Omental fat pad (tissue), 4 donors: ENCODE data around the gene CNKSR3. TPM values are rescaled to one million over a fixed set of nuclear protein-coding genes. Genes with fewer than 3 reads are reported as not detected.

ENCODE experiments used
- ATAC-seq: fragments of 150-250 bp; one replicate; pipeline ENCODE4 v1.9.1; 2016; ENCODE audit warnings: mild to moderate bottlenecking, moderate library complexity; ENCODE audit not compliant: low FRiP score
- DNase-seq: peaks from one replicate; pipeline ENCODE4 v3.0.0-alpha.2; 2019; ENCODE audit warnings: low spot score
- total RNA-seq, 4 donors: library from RNA; depleted of rRNA; stranded (reverse); fragments of >200 nt; gene quantifications; one replicate each; pipeline ENCODE4 v1.1.0, GENCODE V29; 2016
- TF ChIP-seq, protein P1 (sequence below), 3 donors: fragments of 450-650 bp; IDR thresholded peaks; one replicate each; pipeline ENCODE4 v1.5.1; 2016 to 2017; ENCODE audit warnings: antibody characterized with exemption in 3 of 3, mild to moderate bottlenecking in 3 of 3, moderate library complexity in 2 of 3

Gene CNKSR3
- total RNA-seq, 4 donors from 2014 or later = 3.9 to 13.8 (median 5.5) TPM

DNA sequence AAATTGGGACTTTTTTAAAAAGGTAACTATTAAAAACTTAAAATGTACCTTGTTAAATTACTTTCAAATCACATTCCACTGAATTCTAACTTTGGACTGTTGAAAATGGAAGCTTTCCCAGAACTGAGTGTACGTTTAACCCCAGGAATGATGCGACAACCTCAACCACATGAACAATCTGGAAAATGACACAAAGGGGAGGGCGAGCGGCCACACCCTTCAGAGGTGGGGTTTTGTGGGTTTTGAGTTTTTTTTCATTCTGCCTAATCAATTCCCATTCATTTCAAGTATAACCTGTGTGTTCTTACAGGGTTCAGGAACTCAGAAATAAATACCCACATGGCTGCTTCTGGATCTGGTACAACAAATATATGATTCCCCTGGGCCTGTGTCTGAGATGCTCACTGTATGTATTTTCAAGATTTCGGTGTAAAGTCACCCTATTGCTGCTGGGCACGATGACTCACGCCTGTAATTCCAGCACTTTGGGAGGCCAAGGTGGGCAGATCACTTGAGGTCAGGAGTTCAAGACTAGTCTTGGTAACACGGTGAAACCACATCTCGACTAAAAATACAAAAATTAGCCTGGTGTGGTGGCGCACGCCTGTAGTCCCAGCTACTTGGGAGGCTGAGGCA, 21.6 kb downstream of the CNKSR3 start:
- TF ChIP-seq, protein P1, sequence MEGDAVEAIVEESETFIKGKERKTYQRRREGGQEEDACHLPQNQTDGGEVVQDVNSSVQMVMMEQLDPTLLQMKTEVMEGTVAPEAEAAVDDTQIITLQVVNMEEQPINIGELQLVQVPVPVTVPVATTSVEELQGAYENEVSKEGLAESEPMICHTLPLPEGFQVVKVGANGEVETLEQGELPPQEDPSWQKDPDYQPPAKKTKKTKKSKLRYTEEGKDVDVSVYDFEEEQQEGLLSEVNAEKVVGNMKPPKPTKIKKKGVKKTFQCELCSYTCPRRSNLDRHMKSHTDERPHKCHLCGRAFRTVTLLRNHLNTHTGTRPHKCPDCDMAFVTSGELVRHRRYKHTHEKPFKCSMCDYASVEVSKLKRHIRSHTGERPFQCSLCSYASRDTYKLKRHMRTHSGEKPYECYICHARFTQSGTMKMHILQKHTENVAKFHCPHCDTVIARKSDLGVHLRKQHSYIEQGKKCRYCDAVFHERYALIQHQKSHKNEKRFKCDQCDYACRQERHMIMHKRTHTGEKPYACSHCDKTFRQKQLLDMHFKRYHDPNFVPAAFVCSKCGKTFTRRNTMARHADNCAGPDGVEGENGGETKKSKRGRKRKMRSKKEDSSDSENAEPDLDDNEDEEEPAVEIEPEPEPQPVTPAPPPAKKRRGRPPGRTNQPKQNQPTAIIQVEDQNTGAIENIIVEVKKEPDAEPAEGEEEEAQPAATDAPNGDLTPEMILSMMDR (IDR thresholded peaks at IDR 0.05) = no peak
- ATAC-seq = no peak

DNA sequence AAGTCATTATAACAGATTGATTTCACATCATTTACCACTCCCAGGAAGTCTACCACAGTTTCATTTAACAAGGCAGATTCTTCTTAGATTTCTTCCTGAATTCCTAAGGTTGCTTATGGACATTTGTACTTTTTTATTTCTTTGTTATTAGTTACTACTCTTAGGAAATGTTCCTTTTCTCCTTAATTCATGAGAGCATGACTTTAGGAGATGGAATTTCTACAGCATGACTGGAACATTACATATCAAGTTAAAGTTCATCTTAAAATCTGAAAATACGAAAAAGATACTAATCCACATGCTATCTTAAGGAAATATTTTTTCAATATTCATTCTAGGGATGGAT, 22.3 kb downstream of the CNKSR3 start:
- DNase-seq (no peak), ATAC-seq (no peak)
- TF ChIP-seq, protein P1 (IDR thresholded peaks at IDR 0.05) = no peak

More for the DNA sequence above, 21.6 kb downstream of the CNKSR3 start:
- DNase-seq = no peak

DNA sequence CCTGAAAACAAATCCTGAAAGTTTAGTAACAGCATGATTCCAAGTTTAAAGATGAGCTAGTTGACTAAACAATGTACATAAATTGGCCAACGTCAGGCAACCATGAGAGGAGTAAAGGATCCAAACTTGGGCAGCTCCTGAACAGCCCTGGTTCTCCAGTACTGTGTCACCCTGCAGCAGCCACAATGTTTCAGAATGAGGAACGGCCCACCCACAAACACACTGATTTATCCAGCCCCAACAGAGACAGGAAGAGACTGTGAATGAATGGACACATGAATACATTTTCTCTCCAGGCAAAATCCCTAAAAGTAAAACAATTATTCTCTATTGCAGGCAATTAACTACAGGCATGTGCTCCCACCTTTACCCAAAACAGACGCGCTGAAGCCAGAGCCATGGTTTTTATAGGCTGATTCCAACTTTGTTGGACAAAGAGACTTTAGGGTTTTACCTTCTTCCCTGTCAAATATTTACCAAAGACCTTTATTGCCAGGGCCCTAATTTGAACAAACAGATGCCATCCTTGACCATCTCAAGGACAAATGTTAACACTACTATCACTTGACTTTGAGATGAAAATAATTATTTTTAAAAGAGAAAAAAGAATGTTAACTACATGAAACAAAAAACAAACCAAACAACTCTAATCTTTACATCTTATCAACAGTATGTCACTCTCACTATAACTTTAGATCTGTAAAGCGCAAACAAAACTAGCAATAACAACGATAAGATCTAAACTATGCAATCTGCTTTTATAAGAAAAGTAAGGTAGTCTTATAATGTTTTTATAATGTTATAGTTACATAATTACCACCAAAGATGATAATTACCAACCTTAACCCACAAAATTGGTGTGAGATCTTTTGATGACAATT, 22.9 kb downstream of the CNKSR3 start:
- ATAC-seq = no peak
- TF ChIP-seq, protein P1 (IDR thresholded peaks at IDR 0.05) = no peak
- no peak for DNase-seq

DNA sequence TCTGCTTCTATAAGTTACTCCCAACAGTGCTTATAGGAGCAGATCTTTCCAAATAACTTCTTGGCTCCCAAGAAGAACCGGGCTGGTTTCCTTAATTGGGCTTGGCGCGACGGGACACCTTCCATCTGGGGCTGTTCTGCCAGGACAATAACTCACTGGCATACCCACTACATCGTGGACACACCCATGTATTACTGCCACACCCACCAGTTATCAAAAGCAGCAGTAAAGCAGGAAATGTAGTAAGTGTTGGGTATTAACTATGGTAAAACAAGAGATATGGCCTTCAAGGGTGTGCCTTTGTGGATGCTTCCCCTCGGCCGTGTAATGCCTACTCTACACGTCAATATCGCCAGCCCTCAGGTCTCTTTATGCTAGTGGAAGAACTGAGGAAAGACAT, 24.7 kb downstream of the CNKSR3 start:
- TF ChIP-seq, protein P1 (IDR thresholded peaks at IDR 0.05) = no peak
- DNase-seq = no peak
- no peak for ATAC-seq

DNA sequence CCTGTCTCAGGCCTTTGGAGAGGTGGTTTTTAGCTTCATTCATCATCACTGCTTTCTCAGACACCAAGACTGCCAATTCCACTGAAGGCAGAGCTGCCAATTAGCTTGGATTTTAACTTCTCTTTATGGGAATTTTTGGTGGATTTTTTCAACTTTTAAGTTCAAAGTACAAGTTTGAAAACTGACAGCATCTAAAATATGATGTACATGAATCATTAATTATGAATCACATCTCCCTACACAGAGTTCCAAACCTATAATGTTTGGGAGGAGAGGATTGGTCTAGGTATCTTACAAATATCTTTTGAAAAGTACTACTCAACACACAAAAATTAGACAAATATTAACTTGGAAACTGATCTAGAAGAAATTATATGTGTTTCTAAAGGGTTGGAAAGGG, 25.5 kb downstream of the CNKSR3 start:
- ATAC-seq (no peak), DNase-seq (no peak)
- TF ChIP-seq, protein P1 (IDR thresholded peaks at IDR 0.05) = no peak

DNA sequence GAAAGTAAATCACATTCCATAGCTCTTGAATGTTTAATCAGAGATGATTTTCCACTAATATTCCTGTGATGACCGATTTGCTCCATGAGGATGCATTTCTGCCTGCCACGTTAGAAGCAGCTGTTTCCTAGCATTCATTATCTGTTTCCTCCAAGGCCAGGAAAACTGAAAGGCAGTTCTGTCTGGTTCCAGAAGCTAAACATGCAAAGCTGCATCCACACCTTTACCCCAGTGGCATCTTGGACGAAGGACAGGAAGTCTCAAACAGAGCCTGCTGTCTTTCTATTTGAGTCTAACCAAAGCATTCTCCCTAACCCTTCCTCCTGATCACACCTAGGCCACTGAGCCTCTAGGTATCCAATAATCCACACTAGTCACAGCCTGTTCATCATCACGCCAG, 27.6 kb downstream of the CNKSR3 start:
- TF ChIP-seq, protein P1 (IDR thresholded peaks at IDR 0.05) = no peak
- DNase-seq (no peak), ATAC-seq (no peak)
